HepG2 (cell line): ENCODE data around the gene SASS6. TPM values are rescaled to one million over a fixed set of nuclear protein-coding genes. Genes with fewer than 3 reads are reported as not detected.

Source experiments
- CERS6 ChIP-seq: sonication (generic); formaldehyde crosslinking; IDR thresholded peaks from 2 replicates; pipeline ENCODE4 v1.5.0; 2020; ENCODE audit warnings: missing genetic modification reagents
- ISX ChIP-seq: sonication (generic); formaldehyde crosslinking; conservative IDR thresholded peaks from 2 replicates; pipeline ENCODE4 v1.5.0; 2020; ENCODE audit warnings: missing genetic modification reagents
- KAT7 ChIP-seq: IDR thresholded peaks from 2 replicates; pipeline ENCODE4 v1.6.1; 2018; ENCODE audit warnings: borderline replicate concordance, missing compliant biosample characterization
- KDM3A ChIP-seq: IDR thresholded peaks from 2 replicates; pipeline ENCODE4 v1.6.1; 2018; ENCODE audit warnings: low read depth, missing compliant biosample characterization
- KMT2A ChIP-seq: sonication (generic); formaldehyde crosslinking; IDR thresholded peaks from 2 replicates; pipeline ENCODE4 v1.4.0; 2020; ENCODE audit warnings: missing genetic modification reagents
- MATR3 ChIP-seq: sonication (generic); formaldehyde crosslinking; IDR thresholded peaks from 2 replicates; pipeline ENCODE4 v1.4.0; 2020; ENCODE audit warnings: missing genetic modification reagents
- NAIF1 ChIP-seq: sonication (generic); formaldehyde crosslinking; IDR thresholded peaks from 2 replicates; pipeline ENCODE4 v1.5.0; 2020; ENCODE audit warnings: mild to moderate bottlenecking, missing genetic modification reagents, borderline replicate concordance
- NCOR1 ChIP-seq: fragments of 200-600 bp; sonication (generic); IDR thresholded peaks from 2 replicates; pipeline ENCODE4 v1.7.0; 2017; ENCODE audit warnings: antibody characterized with exemption, low read length, borderline replicate concordance
- NFE2L2 ChIP-seq: fragments of 150-350 bp; IDR thresholded peaks from 2 replicates; pipeline ENCODE4 v1.6.1; 2014; ENCODE audit warnings: low read length
- NFIC ChIP-seq: IDR thresholded peaks from 2 replicates; pipeline ENCODE4 v1.6.1; 2012; ENCODE audit warnings: mild to moderate bottlenecking, low read length, inconsistent platforms
- NKX3-1 ChIP-seq: sonication (generic); formaldehyde crosslinking; IDR thresholded peaks from 2 replicates; pipeline ENCODE4 v1.5.0; 2020; ENCODE audit warnings: missing genetic modification reagents
- POLR2A ChIP-seq, 2 experiments: IDR thresholded peaks; 2 replicates each; pipeline ENCODE4 v1.6.1; 2011; ENCODE audit warnings: low read depth in 2 of 2, low read length in 2 of 2, mild to moderate bottlenecking in 1 of 2, moderate library complexity in 1 of 2; ENCODE audit not compliant: insufficient read depth in 1 of 2
- RBM22 ChIP-seq: fragments of 200-400 bp; formaldehyde crosslinking; optimal IDR thresholded peaks from 2 replicates; pipeline ENCODE3; 2017; ENCODE audit warnings: mild to moderate bottlenecking, low read length, moderate library complexity
- REXO4 ChIP-seq: sonication (generic); formaldehyde crosslinking; IDR thresholded peaks from 2 replicates; pipeline ENCODE4 v1.8.0; 2022; ENCODE audit warnings: missing genetic modification reagents, mild to moderate bottlenecking, borderline replicate concordance
- SIX4 ChIP-seq: sonication (generic); formaldehyde crosslinking; IDR thresholded peaks from 2 replicates; pipeline ENCODE4 v1.4.0; 2020; ENCODE audit warnings: missing genetic modification reagents
- SNAPC4 ChIP-seq: sonication (generic); formaldehyde crosslinking; IDR thresholded peaks from 2 replicates; pipeline ENCODE4 v1.4.0; 2020; ENCODE audit warnings: mild to moderate bottlenecking, missing genetic modification reagents
- TARDBP ChIP-seq: sonication (generic); formaldehyde crosslinking; IDR thresholded peaks from 2 replicates; pipeline ENCODE4 v1.8.0; 2022; ENCODE audit warnings: mild to moderate bottlenecking, missing genetic modification reagents
- TFAP4 ChIP-seq: sonication (generic); IDR thresholded peaks from 2 replicates; pipeline ENCODE4 v1.6.1; 2016; ENCODE audit warnings: low read depth, borderline replicate concordance
- YEATS2 ChIP-seq: sonication (generic); formaldehyde crosslinking; IDR thresholded peaks from 2 replicates; pipeline ENCODE4 v1.4.0; 2020; ENCODE audit warnings: missing genetic modification reagents, borderline replicate concordance
- YEATS4 ChIP-seq: sonication (generic); formaldehyde crosslinking; IDR thresholded peaks from 2 replicates; pipeline ENCODE4 v1.4.0; 2020; ENCODE audit warnings: missing genetic modification reagents, borderline replicate concordance
- ZKSCAN5 ChIP-seq: sonication (generic); formaldehyde crosslinking; IDR thresholded peaks from 2 replicates; pipeline ENCODE4 v1.5.1; 2020; ENCODE audit warnings: mild to moderate bottlenecking, missing genetic modification reagents
- ZNF121 ChIP-seq: sonication (generic); formaldehyde crosslinking; IDR thresholded peaks from 2 replicates; pipeline ENCODE4 v1.5.0; 2020; ENCODE audit warnings: mild to moderate bottlenecking, missing genetic modification reagents
- ZNF264 ChIP-seq: sonication (generic); formaldehyde crosslinking; IDR thresholded peaks from 2 replicates; pipeline ENCODE4 v1.4.0; 2020; ENCODE audit warnings: missing genetic modification reagents
- ZNF333 ChIP-seq: sonication (generic); formaldehyde crosslinking; IDR thresholded peaks from 2 replicates; pipeline ENCODE4 v1.4.0; 2020; ENCODE audit warnings: mild to moderate bottlenecking, missing genetic modification reagents, borderline replicate concordance
- ZNF382 ChIP-seq: sonication (generic); formaldehyde crosslinking; IDR thresholded peaks from 2 replicates; pipeline ENCODE4 v1.5.0; 2020; ENCODE audit warnings: missing genetic modification reagents, mild to moderate bottlenecking, borderline replicate concordance
- ZNF468 ChIP-seq: sonication (generic); formaldehyde crosslinking; IDR thresholded peaks from 2 replicates; pipeline ENCODE4 v1.8.0; 2022; ENCODE audit warnings: mild to moderate bottlenecking, moderate library complexity, missing genetic modification reagents
- polyA plus RNA-seq, 8 experiments: library from polyadenylated mRNA; depleted of rRNA in 3 of 8; stranded (reverse) in 7 of 8; unstranded in 1 of 8; fragments of >200 nt; fragmentation: Illumina TruSeq in 4 of 8; extraction: Trizol in 4 of 8; gene quantifications; 2 replicates each; pipeline versions ENCODE4 v1.2.1 to v1.2.3, GENCODE V29; 2011 to 2016; ENCODE audit warnings: low read depth in 4 of 8, missing spikeins in 1 of 8, mixed read lengths in 1 of 8; ENCODE audit not compliant: insufficient read depth in 1 of 8
- total RNA-seq, 5 experiments: library from RNA; depleted of rRNA; stranded (reverse); fragments of >200 nt; fragmentation: Illumina TruSeq; extraction: Trizol; gene quantifications; 2 replicates each; pipeline ENCODE4 v1.2.3, GENCODE V29; 2016; ENCODE audit warnings: low read depth in 1 of 5

Gene SASS6
- total and polyA plus RNA-seq, 2 of the 13 experiments (the other 11 are each of a cell fraction or from before 2014, with no cell fraction given) = 2.3 to 10.7 TPM

- TF ChIP-seq ZNF333 (CRISPR knock-in tag) (no peak), CERS6 (no peak), TFAP4 (no peak), ISX (peak; percentile 33; the same call in 1 of the 2 replicates), NAIF1 (CRISPR knock-in tag) (no peak), ZNF264 (CRISPR knock-in tag) (peak; percentile 43; the same call in 1 of the 2 replicates), ZKSCAN5 (CRISPR knock-in tag) (no peak), RBM22 (no peak), YEATS2 (no peak), KDM3A (no peak), NFE2L2 (no peak), KMT2A (CRISPR knock-in tag) (peak; percentile 11; the same call in 1 of the 2 replicates), REXO4 (no peak), YEATS4 (CRISPR knock-in tag) (peak; percentile 10; the same call in 1 of the 2 replicates), NCOR1 (no peak), ZNF468 (CRISPR knock-in tag) (no peak), KAT7 (CRISPR knock-in tag) (no peak), ZNF382 (CRISPR knock-in tag) (no peak), SIX4 (CRISPR knock-in tag) (no peak), POLR2A (IDR thresholded peaks at IDR 0.05; ENCODE audit: insufficient read depth in 1 of 2, low read depth in 2 of 2, low read length in 2 of 2) (peak; percentile 16 to 31; a peak in 2 of 4 replicates), TARDBP (no peak), SNAPC4 (CRISPR knock-in tag) (no peak), ZNF121 (no peak), NKX3-1 (CRISPR knock-in tag) (no peak), MATR3 (CRISPR knock-in tag) (no peak), NFIC (no peak)
These were observed 94.0 kb downstream of the SASS6 start (continued) for GRCh38 chr1:100038660-100039287.
